Natural killer cell treated with Interleukin-12 subunit alpha and Interleukin-12 subunit beta and Interleukin-15 and Interleukin-18, amount 100 ng/mL, for 72 hours (primary cell): Measurements from ENCODE around the gene PTPRK. TPM values are rescaled to one million over a fixed set of nuclear protein-coding genes. Genes with fewer than 3 reads are reported as not detected.

Source experiments
- ATAC-seq, 2 donors: fragments of 150-1000 bp; cut with Tn5 transposase in 1 of 2; sonication (Bioruptor Pico), chemical (Tn5 transposase) in 1 of 2; 2 replicates each; pipeline ENCODE4 v1.10.0; 2021
- DNase-seq: peaks from one replicate; pipeline ENCODE4 v3.0.0; 2022; ENCODE audit warnings: low spot score
- H3K27ac Mint-ChIP-seq, 2 donors: 1 replicate in 1 of 2; 2 replicates in 1 of 2; pipeline ENCODE4 v1.8.0; 2022; ENCODE audit warnings: mixed read lengths in 2 of 2, mild to moderate bottlenecking in 1 of 2, moderate library complexity in 1 of 2
- H3K27me3 Mint-ChIP-seq, 2 donors: 1 replicate in 1 of 2; 2 replicates in 1 of 2; pipeline ENCODE4 v1.8.0; 2022; ENCODE audit warnings: mixed read lengths in 2 of 2
- H3K36me3 Mint-ChIP-seq: one replicate; pipeline ENCODE4 v1.8.0; 2022; ENCODE audit warnings: mixed read lengths
- H3K4me1 Mint-ChIP-seq, 2 donors: 1 replicate in 1 of 2; 2 replicates in 1 of 2; pipeline ENCODE4 v1.8.0; 2022; ENCODE audit warnings: low read depth in 2 of 2, mixed read lengths in 2 of 2, mild to moderate bottlenecking in 1 of 2
- H3K4me3 Mint-ChIP-seq: one replicate; pipeline ENCODE4 v1.8.0; 2022; ENCODE audit warnings: mixed read lengths
- H3K9me3 Mint-ChIP-seq: 2 replicates; pipeline ENCODE4 v1.8.0; 2022; ENCODE audit warnings: mixed read lengths
- total RNA-seq, 2 donors: library from RNA; stranded (reverse); gene quantifications; one replicate each; pipeline ENCODE4 v1.2.3, GENCODE V29; 2022

The PTPRK gene
- total RNA-seq, 2 donors from 2014 or later, result 0.59 to 13.8 TPM

DNA sequence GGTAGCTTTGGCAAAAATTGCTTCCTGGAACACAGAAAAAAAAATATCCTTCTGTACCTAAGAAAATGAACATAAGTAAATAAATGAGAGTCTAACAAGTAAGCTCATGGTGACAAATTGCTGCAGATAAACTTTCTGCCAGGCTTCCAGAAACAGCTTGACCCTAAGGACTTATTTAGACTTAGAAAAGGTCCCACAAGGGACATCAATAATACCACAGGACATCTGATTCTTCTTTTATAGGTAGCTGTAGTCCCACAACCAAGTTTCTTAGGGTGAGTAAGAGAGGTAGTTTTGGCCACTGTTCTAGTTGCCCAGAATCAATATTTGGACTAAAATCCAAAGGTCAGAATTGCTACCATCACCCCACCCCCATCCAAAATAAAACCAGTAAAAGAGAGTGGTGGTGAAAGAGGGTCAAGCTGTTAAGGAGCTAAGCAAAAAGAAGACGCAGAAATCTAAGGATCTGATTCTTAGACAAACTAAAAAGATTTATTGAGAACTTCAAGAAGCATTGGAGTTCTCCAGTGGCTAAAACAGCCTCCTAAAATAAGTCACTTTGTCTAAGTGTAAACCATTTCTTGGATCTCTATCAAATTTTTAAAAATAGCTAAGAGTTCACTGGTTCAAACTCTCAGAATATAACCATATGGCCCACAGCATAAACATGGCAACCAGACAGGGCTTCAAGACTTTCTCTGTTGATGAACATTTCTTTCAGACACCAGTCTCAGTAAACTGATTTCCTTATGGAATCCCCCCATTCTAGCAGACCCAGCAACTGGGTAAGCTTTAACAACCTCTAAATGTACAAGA, 180.6 kb downstream of the PTPRK start:
- no peaks in the 10 kb centered on the region for H3K9me3 Mint-ChIP-seq
- H3K36me3 Mint-ChIP-seq, result no peaks in the 10 kb centered on the region
- ATAC-seq (no peak), DNase-seq (no peak)
- peaks cover 4 to 7% of the 10 kb centered on the region in 2 donors for H3K27me3 Mint-ChIP-seq
- H3K4me1 Mint-ChIP-seq, result no peaks in the 10 kb centered on the region
- no peak overlapping the region for H3K4me3 Mint-ChIP-seq
- no peak overlapping the region for H3K27ac Mint-ChIP-seq

DNA sequence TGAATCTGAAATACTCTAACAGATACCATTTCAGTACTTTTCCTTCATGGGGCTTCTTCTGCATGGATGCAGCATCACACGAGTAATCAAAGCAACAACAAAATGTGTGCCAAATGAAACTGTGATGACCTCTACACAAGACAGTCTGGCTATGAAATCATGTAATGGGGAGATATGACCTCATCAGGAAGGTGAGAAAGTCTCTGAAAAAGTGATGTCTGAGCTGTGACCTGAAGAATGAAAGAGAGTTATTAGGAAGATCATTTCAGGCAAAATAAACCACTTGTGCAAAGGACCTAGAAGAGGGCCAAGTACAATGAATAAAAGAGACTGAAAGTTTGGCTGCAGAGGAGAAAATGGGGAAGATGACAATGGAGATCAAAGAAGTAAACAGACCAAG, 182.8 kb downstream of the PTPRK start:
- peaks cover 2 to 7% of the 10 kb centered on the region in 2 donors for H3K27me3 Mint-ChIP-seq
- DNase-seq (no peak), ATAC-seq (no peak)
- no peaks in the 10 kb centered on the region for H3K9me3 Mint-ChIP-seq
- H3K4me3 Mint-ChIP-seq, result no peak overlapping the region
- H3K27ac Mint-ChIP-seq, result no peak overlapping the region
- no peaks in the 10 kb centered on the region for H3K4me1 Mint-ChIP-seq
- no peaks in the 10 kb centered on the region for H3K36me3 Mint-ChIP-seq

DNA sequence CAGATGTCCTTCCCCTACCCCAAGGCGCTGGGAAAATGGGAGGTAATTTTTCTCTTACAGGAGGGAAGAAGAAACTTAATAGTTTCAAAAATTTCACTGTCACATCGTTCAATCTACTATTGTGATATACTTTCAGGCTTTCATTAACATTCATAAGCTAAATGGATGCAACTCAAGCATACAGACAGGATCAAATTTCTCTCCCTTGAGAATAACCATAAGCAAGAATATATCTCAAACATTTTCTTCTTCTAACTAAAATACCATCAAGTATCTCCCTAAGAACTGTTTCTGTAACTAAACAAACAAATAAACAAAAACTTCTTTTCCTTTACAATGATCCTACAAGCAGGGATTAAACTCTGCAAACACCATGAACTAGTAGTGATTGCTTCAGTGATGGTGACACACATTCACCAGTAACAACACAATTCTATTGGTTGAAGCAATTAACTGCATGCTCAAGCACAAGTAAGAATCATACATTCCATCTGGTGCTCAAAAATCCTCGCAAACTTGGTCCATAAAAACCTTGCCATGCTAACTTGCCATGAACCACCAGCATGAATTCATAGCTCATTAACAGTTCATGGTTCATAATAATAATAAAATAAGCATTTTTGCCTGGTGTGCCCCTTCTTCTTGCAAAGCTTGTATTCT, 183.8 kb downstream of the PTPRK start:
- Mint-ChIP-seq H3K36me3 (no peaks in the 10 kb centered on the region), H3K27ac (no peak overlapping the region), H3K9me3 (no peaks in the 10 kb centered on the region), H3K4me1 (no peaks in the 10 kb centered on the region), H3K4me3 (no peak overlapping the region), H3K27me3 (peaks cover 3 to 7% of the 10 kb centered on the region in 2 donors)
- ATAC-seq (no peak), DNase-seq (no peak)

DNA sequence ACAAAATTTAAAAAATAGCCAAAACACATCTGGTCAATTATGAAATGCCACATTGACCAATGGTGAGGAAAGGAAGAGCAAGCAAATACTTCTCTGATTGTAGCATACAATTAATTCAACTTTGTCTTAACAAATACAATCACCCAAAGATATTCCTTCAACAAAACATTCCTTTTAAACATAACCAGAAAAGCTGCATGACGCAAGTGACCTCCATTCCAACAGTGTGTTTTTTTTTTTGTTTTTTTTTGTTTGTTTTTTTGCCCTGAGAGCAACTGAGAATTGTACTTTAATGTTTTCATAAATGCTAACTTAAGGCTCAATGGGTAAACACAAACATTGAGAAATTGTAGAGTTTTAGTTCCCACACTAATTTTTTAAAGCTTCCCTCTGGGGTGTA, 184.4 kb downstream of the PTPRK start:
- no peak for ATAC-seq
- Mint-ChIP-seq H3K27me3 (peaks cover 3 to 7% of the 10 kb centered on the region in 2 donors), H3K27ac (no peak overlapping the region), H3K9me3 (no peaks in the 10 kb centered on the region), H3K4me3 (no peak overlapping the region), H3K4me1 (no peaks in the 10 kb centered on the region), H3K36me3 (no peaks in the 10 kb centered on the region)
- DNase-seq, result no peak

DNA sequence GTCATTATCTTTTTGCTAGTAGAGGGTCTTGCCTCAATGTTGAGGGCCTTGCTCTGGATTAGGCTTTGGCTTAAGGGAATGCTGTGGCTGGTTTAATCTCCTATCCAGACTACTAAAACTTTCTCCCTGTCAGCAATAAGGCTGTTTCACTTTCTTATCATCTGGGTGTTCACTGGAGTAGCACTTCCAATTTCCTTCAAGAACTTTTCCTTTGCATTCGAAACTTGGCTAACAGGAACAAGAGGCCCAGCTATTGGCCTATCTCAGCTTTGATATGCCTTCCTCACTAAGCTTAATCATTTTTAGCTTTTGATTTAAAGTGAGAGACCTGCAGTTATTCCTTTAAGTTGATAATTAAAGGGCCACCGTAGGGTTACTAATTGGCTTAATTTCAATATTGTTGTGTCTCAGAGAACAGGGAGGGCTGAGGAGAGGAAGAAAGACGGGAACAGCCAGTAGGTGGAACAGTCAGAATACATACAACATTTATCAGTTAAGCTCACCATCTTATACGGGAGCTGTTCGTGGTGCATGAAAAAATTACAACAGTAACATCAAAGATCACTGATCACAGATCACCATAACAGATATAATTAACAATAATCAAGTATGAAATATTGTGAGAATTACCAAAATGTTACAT, 186.7 kb downstream of the PTPRK start:
- H3K27ac Mint-ChIP-seq, result no peak overlapping the region
- ATAC-seq (no peak), DNase-seq (no peak)
- H3K27me3 Mint-ChIP-seq, result peaks cover 3 to 7% of the 10 kb centered on the region in 2 donors
- no peak overlapping the region for H3K4me3 Mint-ChIP-seq
- no peaks in the 10 kb centered on the region for H3K9me3 Mint-ChIP-seq
- H3K36me3 Mint-ChIP-seq, result no peaks in the 10 kb centered on the region
- H3K4me1 Mint-ChIP-seq, result no peaks in the 10 kb centered on the region

DNA sequence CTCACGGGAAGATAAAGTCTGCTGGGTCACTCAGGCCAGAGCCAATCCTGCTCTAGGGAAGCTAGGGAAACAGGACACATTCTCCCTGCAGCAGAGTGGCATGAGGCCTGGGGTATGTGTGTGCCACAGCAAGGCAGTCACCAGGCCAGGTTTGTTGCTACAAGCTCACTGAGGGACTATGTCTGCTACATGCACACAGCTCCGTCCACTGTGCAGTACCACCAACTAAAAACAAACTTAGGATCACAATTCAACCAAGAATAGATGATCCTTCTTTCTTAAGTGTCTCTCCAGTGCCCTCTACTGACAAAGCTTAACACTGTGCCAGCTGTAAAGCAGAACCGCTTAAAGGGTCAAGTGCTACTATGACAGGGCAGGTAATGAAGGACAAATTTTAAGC, 192.5 kb downstream of the PTPRK start:
- H3K36me3 Mint-ChIP-seq, result no peaks in the 10 kb centered on the region
- H3K4me1 Mint-ChIP-seq, result no peaks in the 10 kb centered on the region
- no peak overlapping the region for H3K27ac Mint-ChIP-seq
- DNase-seq, result no peak
- peak; percentile 61 to 63 for ATAC-seq
- H3K27me3 Mint-ChIP-seq, result peaks cover 0 to 5% of the 10 kb centered on the region in 2 donors
- H3K9me3 Mint-ChIP-seq, result no peaks in the 10 kb centered on the region
- no peak overlapping the region for H3K4me3 Mint-ChIP-seq

DNA sequence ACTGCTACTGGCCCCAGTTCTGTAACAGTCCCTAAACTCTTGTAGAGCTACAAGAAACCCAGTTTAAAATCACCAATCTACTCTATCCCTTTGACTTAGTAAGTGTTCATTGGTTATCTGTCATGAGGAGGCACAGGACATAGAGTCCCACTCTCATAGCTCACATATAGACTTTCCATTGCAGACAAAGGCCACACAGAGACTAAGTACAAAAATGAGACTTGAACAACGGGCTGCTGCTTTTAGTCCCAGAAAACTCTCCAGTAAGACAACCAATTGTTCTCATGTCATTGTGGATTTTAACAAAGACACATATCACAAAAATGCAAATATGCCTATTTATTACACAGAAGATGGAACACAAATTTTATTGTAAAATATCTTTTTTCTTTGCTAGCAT, 197.4 kb downstream of the PTPRK start:
- no peaks in the 10 kb centered on the region for H3K9me3 Mint-ChIP-seq
- no peak overlapping the region for H3K27ac Mint-ChIP-seq
- no peak for DNase-seq
- H3K4me3 Mint-ChIP-seq, result no peak overlapping the region
- no peaks in the 10 kb centered on the region for H3K4me1 Mint-ChIP-seq
- H3K36me3 Mint-ChIP-seq, result no peaks in the 10 kb centered on the region
- peaks cover 0 to 4% of the 10 kb centered on the region in 2 donors for H3K27me3 Mint-ChIP-seq
- no peak for ATAC-seq

DNA sequence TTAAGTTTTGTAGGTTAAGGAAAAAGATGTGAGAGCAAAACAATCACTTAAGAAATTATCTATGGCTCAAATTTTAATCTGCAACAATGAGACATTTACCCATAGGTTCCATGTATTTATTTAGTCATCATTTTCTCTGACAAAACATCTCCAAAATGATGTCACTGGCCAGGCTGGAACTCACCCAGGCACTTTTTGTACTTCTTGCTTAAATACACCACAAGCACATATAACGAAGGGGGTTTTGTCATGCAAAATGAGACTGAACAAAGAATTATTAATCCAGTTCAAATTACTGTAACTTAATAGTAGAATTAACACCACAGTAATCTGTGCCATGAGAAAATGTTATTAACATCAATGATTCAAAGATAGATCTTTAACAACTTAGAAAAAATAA, 200.5 kb downstream of the PTPRK start:
- Mint-ChIP-seq H3K27me3 (peaks cover 0 to 2% of the 10 kb centered on the region in 2 donors), H3K9me3 (no peaks in the 10 kb centered on the region), H3K36me3 (no peaks in the 10 kb centered on the region), H3K4me1 (no peaks in the 10 kb centered on the region), H3K27ac (no peak overlapping the region), H3K4me3 (no peak overlapping the region)
- no peak for ATAC-seq
- DNase-seq, result no peak

DNA sequence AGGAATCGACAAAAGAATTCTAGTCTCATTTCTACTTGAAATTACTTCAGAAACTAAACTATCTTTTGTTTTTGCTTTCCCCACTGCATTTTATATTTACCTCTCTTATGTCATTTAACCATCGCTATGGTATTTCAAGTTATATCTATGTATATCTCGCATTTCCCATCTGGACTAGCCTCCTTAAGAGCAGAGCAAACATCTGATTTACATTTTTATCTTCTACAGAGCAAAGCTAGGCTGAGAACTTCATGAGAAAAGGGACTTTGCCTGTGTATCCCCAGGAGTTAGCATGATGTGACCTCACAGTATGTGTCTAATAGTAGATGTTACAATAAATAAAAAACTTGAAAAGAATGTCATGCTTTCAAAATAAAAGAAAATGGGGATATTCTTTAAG, 201.2 kb downstream of the PTPRK start:
- Mint-ChIP-seq H3K4me1 (no peaks in the 10 kb centered on the region), H3K27me3 (peaks cover 0 to 2% of the 10 kb centered on the region in 2 donors)
- ATAC-seq, result no peak

DNA sequence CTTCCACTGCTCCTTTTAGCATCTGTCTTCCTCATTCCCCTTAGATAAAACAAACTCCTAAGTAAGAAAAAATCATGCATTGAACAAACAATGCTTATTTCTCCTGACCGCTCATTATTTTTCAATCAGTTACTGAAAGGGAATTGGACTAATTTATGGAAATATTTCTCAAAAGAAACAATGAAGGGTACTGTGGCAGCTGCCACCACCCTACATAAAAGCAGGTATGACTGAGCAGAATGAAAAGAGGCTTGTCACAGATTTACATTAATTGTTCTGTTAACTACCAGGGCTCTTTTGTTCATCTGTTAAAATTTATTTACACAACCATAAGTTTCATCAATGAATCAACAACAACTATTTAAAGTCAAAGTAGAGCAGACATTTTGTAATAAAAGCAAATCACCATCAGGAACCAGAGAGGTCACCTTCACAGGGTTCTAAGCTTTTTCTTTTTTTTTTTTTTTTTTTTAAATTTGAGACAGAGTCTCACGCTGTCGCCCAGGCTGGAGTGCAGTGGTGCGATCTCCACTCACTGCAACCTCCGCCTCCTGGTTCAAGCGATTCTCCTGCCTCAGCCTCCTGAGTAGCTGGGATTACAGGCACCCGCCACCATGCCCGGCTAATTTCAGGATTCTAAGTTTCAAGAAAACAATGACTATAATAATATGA, 204.0 kb downstream of the PTPRK start:
- H3K4me3 Mint-ChIP-seq, result no peak overlapping the region
- no peaks in the 10 kb centered on the region for H3K36me3 Mint-ChIP-seq
- H3K27me3 Mint-ChIP-seq, result peaks cover 0 to under 1% of the 10 kb centered on the region in 2 donors
- DNase-seq (no peak), ATAC-seq (no peak)
- no peak overlapping the region for H3K27ac Mint-ChIP-seq
- H3K4me1 Mint-ChIP-seq, result peaks cover 4 to 11% of the 10 kb centered on the region in 2 donors
- H3K9me3 Mint-ChIP-seq, result no peaks in the 10 kb centered on the region

More for the DNA sequence above, 201.2 kb downstream of the PTPRK start:
- no peak for DNase-seq
- Mint-ChIP-seq H3K27ac (no peak overlapping the region), H3K36me3 (no peaks in the 10 kb centered on the region), H3K9me3 (no peaks in the 10 kb centered on the region), H3K4me3 (no peak overlapping the region)

DNA sequence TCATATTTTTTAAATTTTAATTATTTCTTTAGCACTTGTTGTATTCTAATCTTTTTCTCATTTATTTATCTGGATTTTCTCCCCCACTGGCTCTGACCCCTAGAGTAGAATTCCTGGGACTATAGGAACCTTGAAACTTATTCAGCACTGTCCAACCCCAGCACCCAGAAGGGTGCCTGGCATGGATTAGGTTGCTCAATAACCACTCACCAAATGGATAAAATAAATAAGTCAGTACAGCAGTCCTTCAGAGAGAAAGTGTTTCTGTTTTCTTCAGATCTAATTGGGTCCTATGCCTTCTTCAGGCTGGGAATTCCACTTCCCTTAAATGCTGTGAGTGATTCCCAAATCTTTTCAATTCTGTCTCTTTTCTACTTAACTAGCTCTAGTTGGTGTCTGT, 206.2 kb downstream of the PTPRK start:
- Mint-ChIP-seq H3K27ac (no peak overlapping the region), H3K4me3 (no peak overlapping the region), H3K36me3 (no peaks in the 10 kb centered on the region), H3K9me3 (no peaks in the 10 kb centered on the region), H3K27me3 (no peaks in the 10 kb centered on the region), H3K4me1 (peaks cover 4 to 11% of the 10 kb centered on the region in 2 donors)
- ATAC-seq (no peak), DNase-seq (no peak)

DNA sequence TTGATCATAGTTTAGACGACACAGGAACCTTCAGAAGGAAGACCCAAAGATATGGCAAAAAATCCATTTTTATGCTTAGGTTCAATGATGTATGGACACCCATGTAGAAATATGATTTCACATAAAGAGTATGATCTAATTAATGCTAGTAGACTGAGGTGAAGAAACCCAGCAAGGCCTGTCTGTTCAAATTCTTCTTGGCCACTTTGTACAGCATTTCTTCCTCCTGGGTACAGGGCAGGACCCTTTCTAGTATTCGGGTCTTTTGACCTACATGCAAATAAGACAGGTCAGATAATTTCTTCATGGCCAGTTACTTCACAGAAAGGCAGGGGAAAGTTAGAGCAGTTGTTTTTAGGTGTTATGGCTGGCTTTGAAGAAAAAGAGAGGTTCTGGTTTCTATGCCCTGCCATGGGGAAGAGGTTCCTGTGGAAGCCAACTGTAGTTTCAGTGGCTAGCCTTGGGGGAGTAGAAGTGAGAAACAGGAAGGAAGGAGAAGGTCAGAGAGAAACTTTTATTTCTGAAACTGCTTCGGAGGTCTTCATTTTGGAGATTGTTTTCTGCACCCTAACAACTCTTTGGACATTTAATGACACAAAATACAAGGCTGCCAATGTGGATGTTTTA, 208.3 kb downstream of the PTPRK start:
- no peaks in the 10 kb centered on the region for H3K27me3 Mint-ChIP-seq
- H3K27ac Mint-ChIP-seq, result peak overlapping the region in 1 of 2 donors; percentile 65
- DNase-seq (no peak), ATAC-seq (peak; percentile 64 to 68)
- H3K36me3 Mint-ChIP-seq, result no peaks in the 10 kb centered on the region
- peaks cover 4 to 11% of the 10 kb centered on the region in 2 donors for H3K4me1 Mint-ChIP-seq
- H3K9me3 Mint-ChIP-seq, result no peaks in the 10 kb centered on the region
- peak overlapping the region; percentile 65 for H3K4me3 Mint-ChIP-seq

DNA sequence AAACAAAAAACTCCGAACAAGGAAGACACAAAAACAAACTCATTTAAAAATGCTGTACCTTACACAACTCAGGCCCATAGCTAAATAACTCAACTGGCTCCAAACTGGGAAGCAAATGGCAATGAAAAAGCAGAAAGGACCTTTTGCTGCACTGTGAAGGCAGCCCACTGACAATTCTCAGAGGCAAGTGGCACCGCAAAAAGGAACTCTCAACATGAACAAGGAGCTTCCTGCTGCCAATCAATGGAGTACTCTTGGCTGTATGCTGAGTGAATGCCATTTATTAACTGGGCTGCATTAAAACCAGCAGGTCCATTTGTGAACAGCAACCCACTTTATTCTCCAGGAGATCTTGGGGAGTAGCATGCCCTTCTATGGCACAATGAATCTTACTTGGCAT, 209.9 kb downstream of the PTPRK start:
- Mint-ChIP-seq H3K4me3 (no peak overlapping the region), H3K9me3 (peaks cover 2% of the 10 kb centered on the region), H3K4me1 (peaks cover 4 to 11% of the 10 kb centered on the region in 2 donors), H3K36me3 (no peaks in the 10 kb centered on the region), H3K27me3 (no peaks in the 10 kb centered on the region), H3K27ac (no peak overlapping the region)
- ATAC-seq, result no peak
- no peak for DNase-seq
